Measurements from ENCODE around the gene OPRD1. TPM values are rescaled to one million over a fixed set of nuclear protein-coding genes. Genes with fewer than 3 reads are reported as not detected.
"Not testable (repeated sequence)": the region's sequence is repeated elsewhere in the genome, so short reads cannot be mapped to it uniquely, and the experiment has no call there.

The OPRD1 gene
- total RNA-seq, 1 donor from 2014 or later = under 0.01 TPM

DNA sequence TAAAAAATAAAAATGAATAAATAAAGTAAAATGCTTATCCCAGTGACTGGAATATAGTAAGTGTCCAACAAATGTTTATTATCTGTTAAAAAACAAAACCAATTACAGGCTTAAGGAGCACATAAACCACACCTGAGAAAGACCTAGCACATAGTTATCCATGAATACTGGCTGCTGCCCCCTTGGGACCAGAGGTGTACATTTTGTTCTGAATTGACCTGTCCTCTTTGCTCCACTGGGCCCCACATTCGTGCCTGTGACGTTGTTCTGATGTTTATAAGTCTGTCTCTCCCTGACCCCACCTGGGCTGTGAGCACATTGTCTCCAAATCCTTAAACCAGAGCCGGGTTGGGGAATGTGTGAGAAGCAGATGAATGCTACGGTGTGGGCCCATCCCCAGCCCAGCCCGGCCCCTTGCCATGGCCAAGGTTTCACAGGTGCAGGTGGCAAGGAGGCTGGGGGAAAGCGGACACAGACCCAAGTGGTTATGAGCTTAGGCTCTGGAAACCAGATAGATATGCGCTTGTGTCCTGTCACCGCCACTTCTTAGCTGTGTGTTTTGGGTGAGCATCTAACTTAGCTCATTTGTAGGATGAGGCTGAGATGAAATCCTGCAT, 29.1 kb downstream of the OPRD1 start:
- no peak for DNase-seq (ENCODE audit: extremely low read depth, low read depth, low spot score)

DNA sequence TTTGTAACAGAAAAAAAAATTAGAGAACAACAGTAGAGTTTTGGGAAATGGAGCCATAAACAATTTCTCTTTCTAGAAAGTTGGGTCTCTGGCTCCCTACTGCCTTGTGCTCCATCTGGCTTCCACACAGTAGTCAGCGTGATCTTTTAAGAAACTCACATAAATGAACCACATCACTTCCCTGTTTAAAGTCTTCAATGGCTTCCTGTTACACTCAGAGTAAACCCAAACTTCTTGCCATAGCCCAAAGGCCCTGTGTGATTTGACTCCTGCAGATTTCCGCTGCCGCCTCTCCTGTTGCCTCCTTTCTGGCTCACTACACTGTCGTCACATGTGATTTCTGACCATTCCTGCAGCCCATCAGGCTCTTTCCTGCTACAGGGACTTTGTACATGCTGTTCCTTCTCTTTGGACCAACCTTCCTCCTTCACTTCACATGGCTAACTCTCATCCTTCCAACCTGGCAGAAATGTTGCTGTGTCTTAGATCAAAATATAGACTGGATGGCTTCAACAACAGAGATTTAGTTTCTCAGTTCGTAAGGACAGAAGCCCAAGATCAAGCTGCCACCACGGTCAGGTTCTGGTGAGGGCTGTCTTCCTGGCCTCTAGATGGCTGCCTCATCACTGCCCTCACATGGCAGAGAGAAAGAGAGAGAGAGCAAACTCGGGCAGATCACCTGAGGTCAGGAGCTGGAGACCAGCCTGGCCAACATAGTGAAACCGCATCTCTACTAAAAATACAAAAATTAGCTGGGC, 34.0 kb downstream of the OPRD1 start:
- no peak for DNase-seq (ENCODE audit: extremely low read depth, low read depth, low spot score)

DNA sequence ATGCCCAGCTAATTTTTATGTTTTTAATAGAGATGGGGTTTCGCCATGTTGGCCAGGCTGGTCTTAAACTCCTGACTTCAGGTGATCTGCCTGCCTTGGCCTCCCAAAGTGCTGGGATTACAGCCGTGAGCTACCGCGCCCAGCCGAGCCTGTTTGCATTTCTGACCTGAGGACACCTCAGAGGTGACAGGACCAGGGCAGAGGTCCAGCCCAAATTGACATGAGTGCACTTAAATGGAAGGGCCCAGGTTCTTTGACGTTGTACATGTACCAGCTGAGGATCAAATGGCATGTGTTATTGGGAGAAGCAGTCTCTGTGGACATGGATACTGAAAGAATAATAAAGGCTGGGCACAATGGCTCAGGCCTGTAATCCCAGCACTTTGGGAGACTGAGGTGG, 35.2 kb downstream of the OPRD1 start:
- DNase-seq (ENCODE audit: extremely low read depth, low read depth, low spot score) = not testable (repeated sequence)

DNA sequence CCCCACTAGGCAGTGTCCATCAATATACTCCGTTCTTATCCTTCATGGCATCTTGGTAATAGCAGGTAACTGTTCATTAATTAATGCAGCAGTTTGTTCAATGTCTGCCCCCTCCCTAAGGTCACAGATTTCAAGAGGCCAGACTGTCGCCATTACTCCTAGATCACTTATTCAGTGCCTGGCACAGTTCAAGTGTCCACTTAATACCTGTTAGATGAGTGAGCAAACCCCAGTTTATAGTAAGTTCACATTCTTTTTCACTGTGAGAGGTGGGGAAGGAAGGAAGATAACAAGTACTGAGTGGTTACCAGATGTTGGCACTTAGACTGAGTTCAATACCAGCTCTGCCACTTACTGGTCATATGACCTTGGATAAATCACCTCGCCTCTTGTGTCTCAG, 36.4 kb downstream of the OPRD1 start:
- DNase-seq (ENCODE audit: extremely low read depth, low read depth, low spot score) = no peak

DNA sequence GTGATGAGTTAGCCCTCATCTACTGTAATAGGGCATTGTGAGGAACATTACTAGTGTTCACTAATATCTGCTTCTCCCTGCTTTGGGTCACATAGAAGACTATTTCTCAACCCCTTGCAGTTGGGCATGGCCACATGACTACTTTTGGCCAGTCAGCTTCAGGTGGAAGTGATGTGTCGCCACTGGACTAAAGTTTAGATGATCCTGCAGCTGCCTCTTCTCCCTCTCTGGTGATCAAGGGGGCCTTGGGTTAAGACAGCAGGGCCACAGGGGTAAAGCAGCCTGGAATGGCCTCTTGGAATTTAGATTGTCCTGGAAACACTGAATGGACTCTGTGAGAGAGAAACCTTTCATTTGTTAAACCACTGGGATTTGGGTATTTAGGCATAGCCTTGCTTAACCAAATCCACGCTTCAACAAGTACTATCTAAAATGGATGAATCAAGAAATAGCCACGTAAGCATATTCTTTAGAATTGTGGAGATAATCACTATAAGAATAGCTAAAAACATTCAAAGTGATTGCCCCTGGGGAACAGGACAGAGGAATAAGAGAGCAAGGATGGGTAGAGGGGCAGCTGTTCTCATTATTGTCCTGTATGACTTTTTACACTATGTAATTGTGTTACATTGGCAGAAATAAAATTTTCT, 41.2 kb downstream of the OPRD1 start:
- no peak for DNase-seq (ENCODE audit: extremely low read depth, low read depth, low spot score)

DNA sequence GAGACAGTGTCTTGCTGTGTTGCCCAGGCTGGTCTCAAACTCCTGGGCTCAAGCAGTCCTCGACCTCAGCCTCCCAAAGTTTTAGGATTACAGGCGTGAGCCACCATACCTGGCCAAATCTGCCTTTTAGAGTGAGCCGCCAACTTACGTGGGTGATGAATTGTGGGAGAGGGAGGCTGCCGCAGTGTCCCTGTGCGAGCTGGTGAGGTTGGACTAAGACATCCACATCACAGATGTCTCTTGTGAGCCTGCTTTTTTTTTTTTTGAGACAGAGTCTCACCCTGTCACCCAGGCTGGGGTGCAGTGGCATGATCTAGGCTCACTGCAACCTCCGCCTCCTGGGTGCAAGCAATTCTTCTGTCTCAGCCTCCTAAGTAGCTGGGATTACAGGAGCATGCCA, 42.4 kb downstream of the OPRD1 start:
- DNase-seq (ENCODE audit: extremely low read depth, low read depth, low spot score) = not testable (repeated sequence)

DNA sequence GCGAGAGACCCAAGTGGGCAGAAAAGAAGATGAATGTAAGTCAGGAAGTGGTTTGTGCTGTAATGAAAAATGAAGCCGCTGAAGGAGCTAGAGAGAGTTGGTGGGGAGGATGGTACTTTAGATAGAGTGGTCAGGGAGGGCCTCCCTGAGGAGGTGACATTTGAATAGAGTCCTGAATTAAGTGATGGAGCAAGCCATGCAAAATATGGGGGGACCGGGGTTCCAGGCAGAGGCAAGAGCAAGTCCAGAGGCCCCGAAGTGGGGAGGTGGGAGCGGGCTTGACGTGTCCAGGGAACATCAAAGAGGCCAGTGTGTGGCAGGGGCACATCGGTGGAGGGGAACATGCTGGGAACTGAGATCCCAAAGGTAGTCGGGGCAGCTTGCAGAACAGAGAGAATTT, 43.1 kb downstream of the OPRD1 start:
- no peak for DNase-seq (ENCODE audit: extremely low read depth, low read depth, low spot score)

DNA sequence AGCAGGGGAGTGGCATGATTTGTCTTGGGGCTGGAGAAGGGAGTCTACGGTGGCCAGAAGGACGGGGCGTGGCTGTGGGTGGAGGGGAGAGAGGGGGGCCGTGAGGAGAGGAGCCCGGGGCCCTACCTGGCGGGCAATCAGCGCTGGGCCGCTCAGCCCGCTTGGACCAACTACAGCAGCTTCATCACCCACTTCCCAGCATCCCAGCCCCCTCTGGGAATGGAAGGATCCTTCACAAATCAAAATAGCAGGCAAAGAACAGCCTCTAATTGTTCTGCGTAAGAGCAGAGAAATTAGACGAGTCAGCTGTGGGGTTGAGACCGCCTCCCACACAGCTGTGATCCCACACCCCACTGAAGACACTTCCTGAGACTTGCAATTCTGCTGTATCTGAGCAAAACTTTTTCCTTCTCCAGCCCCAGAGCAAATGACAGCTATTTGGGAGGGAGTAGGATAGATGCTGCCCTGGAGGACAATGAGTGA, 43.5 kb downstream of the OPRD1 start:
- DNase-seq (ENCODE audit: extremely low read depth, low read depth, low spot score) = no peak

DNA sequence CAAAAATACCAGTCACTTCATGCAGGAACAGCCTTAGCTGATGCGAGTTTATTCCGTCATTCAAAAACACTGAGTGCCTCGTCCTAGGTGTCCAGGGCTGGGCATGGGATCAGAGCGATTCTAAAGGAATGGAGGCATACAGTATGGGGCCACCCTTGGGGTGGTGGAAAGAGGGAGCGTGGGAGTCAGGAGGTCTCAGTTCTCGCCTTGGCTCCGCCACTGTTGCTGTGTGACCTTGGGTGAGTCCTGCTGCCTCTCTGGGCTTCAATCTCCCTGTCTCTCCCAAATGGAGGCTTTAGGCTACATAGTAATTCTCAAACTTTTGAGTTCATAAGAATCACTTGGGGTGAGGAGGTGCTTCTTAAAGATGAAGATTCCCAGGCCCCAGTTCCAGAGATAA, 44.0 kb downstream of the OPRD1 start:
- no peak for DNase-seq (ENCODE audit: extremely low read depth, low read depth, low spot score)

DNA sequence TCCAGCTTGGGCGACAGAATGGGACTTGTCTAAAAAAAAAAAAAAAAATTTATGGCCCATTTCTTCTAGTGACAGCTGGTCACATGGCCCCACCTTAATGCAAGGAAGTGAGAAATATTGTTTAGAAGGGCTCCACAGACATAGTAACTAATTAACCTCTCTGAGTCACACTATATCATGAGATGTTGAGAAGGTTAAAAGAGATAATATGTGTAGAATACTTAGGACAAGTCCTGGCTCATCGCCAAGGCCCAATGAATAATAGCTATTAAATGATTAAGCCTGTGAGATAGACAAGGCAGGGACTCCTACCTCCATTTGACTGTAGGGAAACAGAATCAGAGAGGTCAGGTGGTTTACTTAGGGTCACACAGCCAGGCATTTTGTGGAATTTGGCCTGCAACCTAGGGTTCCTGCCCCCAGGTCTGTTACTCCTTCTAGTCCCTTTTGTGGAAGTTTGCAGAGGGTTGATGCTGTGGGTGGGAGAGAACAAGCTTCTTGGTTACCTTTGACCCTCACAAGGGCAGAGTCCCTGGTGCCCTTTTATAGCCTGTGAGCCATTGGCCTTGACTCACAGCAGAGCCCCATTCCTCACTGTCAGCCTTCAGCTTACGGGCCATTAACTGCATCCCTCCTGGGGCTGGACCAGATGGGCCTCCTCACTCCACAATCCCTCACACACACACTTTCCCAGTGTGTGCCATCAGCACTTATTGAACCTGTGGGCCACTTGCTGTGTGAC, 48.5 kb downstream of the OPRD1 start:
- DNase-seq (ENCODE audit: extremely low read depth, low read depth, low spot score) = no peak

DNA sequence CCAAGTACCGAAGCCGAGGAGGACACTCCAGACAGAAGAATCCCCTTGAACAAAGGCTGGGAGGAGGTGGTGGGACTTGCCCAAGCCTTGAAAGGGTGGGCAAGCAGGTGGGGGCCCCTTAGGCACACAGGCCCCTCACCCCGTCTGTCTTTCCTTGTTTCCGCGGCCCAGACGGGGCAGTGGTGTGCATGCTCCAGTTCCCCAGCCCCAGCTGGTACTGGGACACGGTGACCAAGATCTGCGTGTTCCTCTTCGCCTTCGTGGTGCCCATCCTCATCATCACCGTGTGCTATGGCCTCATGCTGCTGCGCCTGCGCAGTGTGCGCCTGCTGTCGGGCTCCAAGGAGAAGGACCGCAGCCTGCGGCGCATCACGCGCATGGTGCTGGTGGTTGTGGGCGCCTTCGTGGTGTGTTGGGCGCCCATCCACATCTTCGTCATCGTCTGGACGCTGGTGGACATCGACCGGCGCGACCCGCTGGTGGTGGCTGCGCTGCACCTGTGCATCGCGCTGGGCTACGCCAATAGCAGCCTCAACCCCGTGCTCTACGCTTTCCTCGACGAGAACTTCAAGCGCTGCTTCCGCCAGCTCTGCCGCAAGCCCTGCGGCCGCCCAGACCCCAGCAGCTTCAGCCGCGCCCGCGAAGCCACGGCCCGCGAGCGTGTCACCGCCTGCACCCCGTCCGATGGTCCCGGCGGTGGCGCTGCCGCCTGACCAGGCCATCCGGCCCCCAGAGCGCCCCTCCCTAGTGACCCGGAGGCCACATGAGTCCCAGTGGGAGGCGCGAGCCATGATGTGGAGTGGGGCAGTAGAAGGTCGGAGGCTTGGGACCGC, 50.8 kb downstream of the OPRD1 start:
- DNase-seq (ENCODE audit: extremely low read depth, low read depth, low spot score) = no peak

DNA sequence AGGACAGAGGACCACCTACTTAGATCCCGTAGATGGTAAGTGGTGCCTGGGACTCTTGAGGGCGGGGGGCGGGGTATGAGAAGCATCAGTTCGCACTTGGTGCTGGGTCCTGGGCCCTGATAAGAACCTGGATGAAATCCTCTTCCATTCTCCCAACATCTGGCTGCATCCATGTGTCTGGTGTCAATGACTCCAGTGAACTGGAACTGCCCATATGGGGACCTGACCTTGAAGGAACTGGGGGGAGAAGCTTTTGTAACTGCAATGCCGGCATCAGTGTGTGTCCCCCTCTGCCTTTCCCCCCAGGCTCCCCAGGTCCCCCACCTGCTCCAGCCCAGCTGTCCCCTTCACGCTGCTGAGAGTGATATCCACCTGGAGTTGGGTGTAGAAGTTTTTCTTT, 52.7 kb downstream of the OPRD1 start:
- DNase-seq (ENCODE audit: extremely low read depth, low read depth, low spot score) = no peak

DNA sequence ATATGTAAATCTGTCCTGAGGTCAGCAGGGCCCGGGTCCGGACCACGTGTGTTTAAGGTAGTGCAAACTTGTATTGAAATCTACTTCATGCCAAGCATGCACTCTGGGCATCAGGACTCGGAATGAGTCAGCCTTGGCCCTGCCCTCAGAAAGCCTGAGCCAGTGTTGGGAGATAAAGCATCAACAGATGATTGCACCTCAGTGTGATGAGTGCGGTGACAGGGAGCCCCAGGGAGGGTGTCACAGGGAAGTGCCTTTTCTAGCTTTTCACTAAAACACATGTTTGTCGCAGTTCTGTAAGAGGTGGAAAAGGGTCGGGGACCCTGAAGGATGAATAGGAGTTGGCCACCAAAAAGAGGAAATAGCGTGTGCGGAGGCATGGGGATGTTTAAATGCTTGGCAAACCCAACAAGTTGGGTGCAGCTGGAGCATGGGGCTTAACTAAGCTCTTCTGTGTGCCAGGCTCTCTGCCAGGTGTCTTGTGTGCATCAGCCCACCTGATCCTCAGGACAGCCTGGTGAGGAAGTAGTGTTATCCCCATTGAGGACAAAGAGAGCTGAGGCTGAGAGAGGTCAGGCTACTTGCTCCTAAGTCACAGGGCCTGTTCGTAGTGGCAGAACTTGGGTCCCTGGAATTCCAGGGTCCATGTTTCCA, 54.2 kb downstream of the OPRD1 start:
- no peak for DNase-seq (ENCODE audit: extremely low read depth, low read depth, low spot score)

DNA sequence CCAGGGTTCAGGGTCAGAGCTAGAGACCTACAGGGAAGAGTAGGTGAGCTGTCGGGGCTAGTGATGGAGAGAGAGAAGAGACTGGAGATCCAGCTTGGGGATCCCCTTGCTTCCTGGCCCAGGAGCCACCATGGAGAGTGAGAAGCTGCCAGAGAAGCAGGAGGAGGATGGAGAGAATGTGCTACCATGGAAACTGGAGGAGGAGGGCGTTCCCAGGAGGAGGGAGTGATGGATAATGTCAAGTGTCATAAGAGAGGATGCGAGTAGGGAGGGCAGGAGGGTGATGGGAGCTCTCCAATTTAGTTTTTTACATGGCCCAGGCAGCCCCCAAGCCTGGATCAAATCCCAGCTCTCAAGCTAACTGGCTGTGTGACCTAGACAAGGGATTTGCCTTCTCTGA, 55.9 kb downstream of the OPRD1 start:
- no peak for DNase-seq (ENCODE audit: extremely low read depth, low read depth, low spot score)

DNA sequence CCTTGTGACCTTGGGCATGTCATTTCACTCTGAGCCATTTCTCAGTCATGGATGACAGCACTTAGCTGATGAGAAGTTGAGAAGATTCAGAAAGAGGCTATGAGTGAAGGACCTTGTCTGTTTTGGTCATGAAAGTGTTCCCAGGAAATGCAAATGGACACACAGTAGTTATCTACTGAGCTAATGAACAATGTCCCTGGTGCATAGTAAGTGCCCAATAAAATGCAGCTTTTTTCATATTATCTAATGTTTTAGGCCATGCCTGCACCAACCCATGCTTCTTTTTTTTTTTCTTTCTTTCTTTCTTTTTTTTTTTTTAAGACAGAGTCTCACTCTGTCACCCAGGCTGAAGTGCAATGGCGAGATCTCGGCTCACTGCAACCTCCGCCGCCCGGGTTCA, 58.0 kb downstream of the OPRD1 start:
- DNase-seq (ENCODE audit: extremely low read depth, low read depth, low spot score) = no peak

DNA sequence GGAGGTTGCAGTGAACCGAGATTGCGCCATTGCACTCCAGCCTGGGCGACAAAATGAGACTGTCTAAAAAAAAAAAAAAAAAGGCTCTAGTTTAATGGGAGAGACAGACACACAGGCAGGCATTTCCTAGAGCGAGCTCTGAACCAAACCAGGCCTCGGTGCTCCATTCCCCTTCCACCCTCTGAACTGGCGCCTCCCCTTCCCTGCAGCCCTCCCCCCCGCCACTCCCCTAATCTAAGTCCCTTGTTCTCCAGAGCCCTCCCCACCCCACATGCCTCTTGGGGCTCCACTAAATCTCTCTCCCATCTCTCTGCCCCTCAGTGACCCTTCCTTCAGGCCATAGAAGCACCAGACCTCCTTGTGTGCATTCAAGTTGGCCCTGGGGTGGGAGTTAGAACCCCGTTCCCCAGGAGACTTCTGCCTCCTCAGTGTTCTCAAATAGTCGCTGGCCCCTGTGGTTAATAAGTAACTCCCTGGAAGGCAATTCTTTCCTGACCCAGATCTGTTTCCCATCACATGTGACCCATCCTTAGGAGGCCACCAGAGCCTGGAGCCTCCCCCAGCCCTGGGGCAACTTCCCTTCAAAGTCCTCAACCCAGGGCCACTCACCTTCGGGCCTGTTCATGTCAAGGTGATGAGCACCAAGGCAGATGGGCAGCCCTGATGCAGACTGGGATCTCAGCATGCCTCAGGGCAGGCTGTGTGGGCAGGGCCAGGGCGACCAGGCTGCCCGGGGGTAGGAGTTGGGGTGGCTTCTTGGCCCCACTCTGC, 59.8 kb downstream of the OPRD1 start:
- DNase-seq (ENCODE audit: extremely low read depth, low read depth, low spot score) = no peak

DNA sequence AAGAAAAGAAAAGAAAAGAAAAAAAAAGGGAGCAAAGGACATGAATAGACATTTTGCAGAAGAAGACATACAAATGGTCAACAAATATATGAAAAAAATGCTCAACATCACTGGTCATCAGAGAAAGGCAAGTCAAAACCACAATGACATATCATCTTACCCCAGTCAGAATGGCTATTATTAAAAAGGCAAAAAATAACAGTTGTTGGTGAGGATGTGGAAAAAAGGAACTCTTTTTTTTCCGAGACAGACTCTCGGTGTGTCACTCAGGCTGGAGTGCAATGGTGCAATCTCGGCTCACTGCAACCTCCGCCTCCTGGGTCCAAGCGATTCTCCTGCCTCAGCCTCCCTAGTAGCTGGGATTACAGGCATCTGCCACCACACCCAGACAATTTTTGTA, 63.2 kb downstream of the OPRD1 start:
- not testable (repeated sequence) for DNase-seq (ENCODE audit: extremely low read depth, low read depth, low spot score)

DNA sequence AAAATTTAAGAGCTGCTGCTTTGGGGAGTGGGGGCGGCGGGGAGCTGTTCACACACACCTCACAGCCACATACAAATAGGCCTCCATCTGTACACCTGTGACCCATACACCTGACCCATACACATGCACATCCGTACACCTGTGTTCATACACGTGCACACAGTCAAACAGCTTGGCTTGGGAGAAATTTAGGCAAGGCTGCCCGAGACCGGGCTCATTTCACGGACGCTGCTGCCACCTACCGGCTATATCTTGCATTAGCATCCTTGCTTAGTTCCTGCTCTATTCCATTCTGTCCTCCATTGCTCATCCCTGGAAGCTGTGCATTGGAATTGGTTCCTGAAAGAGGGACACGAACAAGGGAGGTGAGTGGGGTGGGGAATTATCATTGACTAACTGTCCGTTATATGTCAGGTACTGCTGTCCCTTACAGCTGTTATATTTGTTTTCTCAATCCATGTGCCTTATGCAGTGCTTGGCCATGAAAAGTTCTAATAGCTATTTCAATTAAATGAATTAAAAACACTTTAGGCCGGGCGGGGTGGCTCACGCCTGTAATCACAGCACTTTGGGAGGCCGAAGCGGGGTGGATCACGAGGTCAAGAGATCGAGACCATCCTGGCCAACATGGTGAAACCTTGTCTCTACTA, 65.3 kb downstream of the OPRD1 start:
- no peak for DNase-seq (ENCODE audit: extremely low read depth, low read depth, low spot score)

DNA sequence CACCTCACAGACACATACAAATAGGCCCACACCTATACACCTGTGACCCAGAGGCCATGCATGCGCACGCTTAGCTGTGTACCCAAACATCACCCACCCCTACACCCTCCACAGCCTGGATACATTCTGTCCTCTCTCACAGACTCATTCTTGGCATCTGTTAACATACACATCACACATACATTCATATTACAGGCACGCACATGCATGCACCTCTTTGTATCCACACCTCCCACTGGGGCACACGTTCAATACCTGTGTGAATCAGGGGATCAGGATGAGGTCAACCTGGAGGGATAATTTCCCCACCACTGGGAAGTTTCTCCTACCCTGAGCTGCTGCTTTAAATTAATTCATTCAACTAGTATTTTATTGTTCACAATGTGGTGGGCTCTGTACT, 66.8 kb downstream of the OPRD1 start:
- DNase-seq (ENCODE audit: extremely low read depth, low read depth, low spot score) = no peak
